ENCODE data around the gene GRK5.
A peak's percentile ranks its signal among the peaks of the same experiment; 100 is the strongest.
"Not testable (repeated sequence)": the region's sequence is repeated elsewhere in the genome, so short reads cannot be mapped to it uniquely, and the experiment has no call there.

GRK5 gene

DNA sequence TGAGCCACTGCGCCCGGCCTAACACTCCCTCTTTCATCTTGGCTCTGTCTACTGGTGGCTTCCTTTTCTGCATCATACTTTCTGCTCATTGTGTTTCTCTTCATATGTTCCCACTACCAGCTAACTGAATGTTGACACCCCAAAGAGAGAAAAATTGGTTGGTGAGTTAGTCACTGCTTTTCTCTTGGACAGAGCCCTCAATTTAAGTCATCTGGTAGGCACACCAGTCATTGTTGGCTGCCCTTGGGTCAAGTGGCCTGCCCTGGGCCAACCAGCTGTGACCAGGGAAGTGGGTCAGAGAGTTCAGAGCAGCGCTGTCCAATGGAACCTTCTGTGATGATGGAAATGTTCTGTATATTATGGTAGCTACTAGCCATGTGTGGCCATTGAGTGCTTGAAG is 52.0 kb downstream of the GRK5 start:
- intact Hi-C loops (cut with DNase I) = no loop called here

DNA sequence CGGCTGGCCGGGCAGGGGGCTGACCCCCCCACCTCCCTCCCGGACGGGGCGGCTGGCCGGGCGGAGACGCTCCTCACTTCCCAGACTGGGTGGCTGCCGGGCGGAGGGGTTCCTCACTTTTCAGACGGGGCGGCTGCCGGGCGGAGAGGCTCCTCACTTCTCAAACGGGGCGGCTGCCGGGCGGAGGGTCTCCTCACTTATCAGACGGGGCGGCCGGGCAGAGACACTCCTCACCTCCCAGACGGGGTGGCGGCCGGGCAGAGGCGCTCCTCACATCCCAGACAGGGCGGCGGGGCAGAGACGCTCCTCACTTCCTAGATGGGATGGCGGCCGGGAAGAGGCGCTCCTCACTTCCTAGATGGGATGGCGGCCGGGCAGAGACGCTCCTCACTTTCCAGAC is 53.6 kb downstream of the GRK5 start:
- DNase-seq; intact Hi-C loops (cut with DNase I): not testable (repeated sequence)

More for the DNA sequence above, 52.0 kb downstream of the GRK5 start:
- no peak for DNase-seq

DNA sequence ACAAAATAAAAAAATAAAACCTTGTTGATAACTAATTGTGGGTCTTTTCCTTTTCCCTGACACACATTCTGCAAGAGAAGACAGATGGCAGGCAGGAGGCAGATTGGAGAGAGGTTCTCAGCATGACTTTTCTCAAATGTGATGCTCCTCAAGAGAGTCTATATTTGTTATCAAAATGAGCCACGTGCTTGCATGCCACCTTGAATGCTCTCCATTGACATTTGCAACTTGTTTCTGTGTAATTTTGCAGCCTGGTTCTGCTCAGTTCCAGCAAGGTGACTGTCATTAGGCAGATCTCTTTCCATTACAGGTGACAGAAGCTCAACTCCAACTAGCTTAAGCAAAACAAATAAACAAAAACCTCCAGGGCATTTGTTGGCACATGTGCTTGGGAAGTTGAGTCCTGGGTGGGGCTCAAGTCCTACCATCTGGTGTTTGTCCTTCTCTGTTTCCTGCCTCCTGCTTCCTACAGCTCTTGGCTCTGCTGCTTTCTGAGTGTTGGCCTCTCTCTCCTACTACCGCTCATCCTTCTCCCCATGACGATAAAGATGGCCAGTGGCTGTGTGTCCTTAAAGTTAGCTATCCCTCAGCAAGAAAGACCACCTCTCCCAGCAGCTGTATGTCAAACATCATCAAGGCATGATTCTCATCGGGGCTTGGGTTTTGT is 56.7 kb downstream of the GRK5 start:
- no peak for DNase-seq
- intact Hi-C loops (cut with DNase I) = no loop called here

DNA sequence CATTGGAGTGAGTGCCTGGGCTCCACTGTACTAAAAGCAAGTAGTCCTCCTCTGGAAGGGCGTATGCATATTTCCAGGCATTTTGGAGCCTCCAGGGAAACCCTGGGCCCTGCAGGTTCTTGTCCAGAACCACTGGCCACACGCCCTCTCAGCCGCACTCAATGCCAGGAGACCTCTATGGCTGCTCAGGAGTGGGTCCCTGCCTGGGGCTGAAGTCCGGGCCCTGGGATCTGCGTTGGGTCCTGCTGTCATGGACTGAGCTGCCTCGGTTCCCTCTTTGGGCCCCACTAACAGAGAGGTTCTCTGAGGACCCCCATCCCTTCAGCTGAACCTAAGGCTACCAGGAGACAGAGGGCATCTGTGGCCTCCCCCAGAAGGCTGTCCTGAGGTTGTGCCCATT is 58.3 kb downstream of the GRK5 start:
- no peak for DNase-seq
- intact Hi-C loops (cut with DNase I) = no loop called here

DNA sequence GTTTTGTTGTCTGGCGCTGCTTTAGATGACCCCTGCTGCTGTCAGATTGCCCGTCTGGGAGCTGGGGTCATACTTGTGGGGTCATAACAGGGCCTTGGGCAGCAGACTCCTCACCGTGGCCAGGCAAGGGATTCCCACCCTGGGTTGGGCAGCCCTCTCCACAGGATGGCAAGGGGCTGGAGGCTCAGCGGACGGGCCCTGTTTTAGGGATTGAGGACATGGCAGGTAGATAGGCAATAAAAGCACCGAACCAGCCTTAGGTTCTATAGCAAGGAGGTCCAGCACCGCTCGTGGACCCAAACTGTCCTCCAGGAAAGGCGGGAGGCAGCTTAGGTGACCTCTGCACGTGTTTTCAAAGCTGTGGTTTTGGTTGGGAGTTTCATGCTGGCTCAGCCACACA is 60.0 kb downstream of the GRK5 start:
- no peak for DNase-seq
- intact Hi-C loops (cut with DNase I) = no loop called here

DNA sequence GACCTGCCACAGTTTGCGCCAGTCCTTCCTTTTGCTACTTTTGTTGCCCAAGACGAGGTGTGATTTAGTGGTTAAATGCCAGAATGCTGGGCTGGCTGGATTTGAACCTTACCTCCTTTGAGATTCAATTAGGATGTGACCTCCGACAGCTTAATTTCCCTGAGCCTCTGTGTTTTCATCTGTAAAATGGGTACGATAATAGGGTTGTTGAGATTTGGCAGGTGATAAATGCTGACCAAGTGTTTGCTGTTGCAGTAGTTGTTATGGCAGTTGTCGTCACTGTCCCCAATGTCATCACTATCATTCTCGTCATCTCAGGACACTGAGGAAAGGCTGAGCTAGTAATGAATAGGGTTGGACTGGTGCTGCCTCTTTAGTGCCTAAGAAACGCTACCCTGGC is 61.1 kb downstream of the GRK5 start:
- intact Hi-C loops (cut with DNase I) = no loop called here
- DNase-seq = no peak

DNA sequence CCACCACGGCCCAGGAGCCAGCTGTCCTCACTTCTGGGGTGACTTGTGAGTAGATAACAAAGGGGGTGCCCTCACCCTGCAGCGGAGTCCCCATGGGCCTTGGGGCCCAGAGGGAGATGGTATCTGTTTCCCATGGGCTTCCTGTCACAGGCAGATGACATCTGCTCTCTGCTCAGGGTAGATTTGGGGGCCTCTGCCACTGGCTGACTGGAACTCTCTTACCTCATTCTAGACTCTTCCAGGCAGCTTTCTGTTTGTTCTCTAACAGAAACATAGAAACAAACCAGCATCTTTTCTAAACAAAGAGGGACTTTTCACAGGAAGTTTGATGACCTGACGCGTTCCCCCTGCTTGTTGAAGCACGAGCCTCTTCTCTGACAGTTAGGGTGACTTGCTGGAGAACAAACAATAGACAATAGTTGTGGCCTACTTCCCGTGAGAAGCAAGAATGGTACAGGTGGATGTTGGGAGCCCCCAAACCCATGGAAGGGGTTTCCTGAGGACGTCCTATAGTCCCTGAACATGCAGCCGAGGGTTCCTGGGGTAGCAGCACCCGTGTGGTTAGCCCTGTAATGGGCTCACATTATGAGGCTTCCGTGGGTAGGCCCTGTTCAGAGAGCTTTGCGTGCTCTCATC is 61.6 kb downstream of the GRK5 start:
- intact Hi-C loops (cut with DNase I) = no loop called here
- no peak for DNase-seq

DNA sequence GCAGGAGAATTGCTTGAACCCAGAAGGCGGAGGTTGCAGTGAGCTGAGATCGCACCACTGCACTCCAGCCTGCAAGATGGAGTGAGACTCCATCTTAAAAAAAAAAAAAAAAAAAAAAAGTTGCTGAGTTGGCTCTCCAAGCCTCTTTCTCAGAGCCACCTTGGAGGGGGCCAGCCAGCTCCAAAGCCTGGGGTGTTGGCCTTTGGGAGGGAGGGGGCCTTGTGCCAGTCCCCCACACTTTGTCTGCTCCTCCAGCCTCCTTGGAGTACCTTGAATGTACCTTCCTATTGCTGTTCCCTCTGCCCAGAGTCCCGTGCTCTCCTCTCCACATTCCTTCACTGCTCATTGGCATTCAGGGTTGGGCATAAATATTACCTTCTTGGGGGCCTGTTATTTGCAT is 62.4 kb downstream of the GRK5 start:
- intact Hi-C loops (cut with DNase I) = no loop called here
- DNase-seq = no peak

DNA sequence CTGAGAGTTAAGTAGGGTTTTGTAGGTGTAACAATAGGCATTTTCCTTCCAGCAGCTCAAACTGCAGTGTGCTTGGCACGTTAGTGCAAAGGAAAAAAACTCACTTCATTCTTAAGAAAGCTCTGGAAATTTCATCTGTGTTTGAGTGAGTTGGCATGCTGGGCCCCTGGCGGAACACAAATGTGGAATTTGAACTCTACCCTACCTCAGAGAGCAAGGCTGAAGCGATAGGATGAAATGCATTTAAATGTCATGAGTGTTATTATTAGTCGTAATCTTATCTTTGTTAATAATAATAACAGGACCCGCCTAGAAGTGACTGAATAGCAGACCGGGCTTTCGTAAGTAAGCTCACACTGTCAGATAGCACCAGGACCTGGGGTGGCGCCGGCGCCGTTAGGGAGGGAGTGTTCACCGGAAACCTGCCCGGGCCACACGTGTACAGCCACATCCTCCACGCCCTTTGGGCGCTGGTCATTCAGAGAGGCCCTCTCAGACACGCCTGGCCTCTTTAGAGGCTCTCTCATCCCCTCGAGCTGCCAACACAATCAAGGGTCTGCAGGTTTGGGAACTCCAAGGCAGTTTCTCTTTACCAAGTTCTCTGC is 63.5 kb downstream of the GRK5 start:
- DNase-seq = no peak
- intact Hi-C loops (cut with DNase I) = no loop called here

DNA sequence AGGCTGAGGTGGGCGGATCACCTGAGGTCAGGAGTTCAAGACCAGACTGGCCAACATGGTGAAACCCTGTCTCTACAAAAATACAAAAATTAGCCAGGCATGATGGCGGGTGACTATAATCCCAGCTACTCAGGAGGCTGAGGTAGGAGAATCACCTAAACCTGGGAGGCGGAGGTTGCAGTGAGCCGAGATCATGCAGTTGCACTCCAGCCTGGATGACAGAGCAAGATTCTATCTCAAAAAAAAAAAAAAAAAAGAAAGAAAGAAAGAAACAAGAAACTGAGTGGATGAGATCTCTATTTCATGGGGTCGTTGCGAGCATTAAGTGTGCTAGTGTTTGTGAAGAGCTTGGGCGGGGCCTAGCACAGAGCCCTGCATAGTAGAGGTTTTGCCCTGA is 65.0 kb downstream of the GRK5 start:
- DNase-seq; intact Hi-C loops (cut with DNase I): not testable (repeated sequence)

DNA sequence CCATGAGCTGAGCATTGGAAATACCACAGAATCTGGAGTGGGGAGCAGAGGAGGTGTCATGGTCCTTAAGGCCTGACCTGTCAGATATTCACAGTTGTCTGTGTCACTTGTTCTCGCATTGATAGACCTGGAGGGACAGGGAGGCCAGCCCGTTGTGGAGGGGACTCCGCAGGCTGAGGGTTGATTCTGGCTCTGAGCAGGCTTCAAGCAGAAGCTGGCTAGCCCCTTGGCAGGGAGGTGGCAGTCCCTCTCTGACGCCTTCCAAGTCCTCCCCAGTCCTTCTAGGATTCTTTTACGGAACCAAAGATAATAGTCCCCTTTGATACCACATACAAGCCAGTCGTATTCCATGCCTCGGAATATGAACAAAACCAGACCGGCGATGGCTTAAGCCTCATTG is 65.4 kb downstream of the GRK5 start:
- no peak for DNase-seq
- intact Hi-C loops (cut with DNase I) = no loop called here

DNA sequence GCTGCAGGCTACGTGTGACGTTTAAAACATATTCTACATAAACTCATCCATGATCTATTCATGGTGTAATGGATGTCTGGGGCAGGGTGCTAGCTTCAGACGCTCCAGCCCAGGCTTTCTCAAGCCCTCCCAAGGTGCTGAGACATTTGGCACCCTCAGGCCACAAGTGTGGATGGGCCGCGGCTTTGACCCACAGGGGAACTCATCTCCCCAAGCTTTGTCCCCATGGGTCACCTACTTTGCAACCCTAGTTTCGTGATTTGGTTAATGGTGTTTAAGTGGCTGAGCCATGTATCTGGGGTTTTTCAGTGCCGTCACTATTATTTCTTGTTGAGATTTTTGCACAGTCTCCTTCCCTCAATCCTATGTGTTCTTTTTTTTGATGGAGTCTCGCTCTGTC is 66.0 kb downstream of the GRK5 start:
- intact Hi-C loops (cut with DNase I) = no loop called here
- DNase-seq = no peak

DNA sequence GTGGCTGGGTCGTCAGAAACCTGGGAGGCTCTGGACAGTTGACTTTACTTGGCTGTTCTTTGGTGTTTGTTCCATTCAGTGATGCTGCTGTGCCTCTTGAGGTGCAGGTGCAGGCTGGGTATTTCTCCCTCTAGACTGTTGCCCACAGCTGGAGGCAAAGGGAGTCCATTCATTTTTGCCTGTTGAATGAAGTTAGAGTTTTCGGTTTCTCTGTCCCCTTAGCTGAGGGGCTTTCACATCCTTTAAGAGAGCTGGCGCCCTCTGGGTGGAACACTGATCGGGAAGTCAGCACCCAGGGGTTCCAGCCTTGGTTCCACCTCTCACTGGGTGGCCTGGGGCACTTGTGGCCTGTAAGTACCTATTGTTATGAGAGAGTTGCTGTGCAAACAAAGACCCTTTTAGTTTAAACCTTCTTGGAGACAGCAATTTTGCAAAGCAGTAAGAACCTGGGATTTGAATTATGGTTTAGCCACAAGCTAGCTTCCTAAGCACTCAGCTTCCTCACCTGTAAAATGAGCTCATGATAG is 67.2 kb downstream of the GRK5 start:
- no peak for DNase-seq
- intact Hi-C loops (cut with DNase I) = no loop called here

DNA sequence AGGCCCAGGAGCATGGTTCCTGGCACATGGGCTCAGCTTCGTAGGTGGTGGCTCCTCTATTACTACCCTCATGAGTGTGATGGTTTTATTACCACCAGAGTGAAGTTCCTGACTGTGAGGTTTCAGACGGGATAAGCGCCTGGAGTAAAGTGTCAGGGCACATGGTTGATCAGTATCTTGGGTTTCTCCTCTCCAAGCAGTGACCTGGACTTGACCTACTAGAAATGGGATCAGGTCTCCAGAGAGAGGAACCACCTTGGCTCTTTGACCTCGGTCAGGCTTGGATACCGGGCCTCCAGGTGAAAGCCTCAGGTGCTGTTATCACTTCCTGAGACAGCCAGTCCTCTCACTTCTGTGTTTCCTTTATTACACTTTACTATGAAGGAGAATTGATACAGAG is 67.7 kb downstream of the GRK5 start:
- intact Hi-C loops (cut with DNase I) = no loop called here
- DNase-seq = no peak

DNA sequence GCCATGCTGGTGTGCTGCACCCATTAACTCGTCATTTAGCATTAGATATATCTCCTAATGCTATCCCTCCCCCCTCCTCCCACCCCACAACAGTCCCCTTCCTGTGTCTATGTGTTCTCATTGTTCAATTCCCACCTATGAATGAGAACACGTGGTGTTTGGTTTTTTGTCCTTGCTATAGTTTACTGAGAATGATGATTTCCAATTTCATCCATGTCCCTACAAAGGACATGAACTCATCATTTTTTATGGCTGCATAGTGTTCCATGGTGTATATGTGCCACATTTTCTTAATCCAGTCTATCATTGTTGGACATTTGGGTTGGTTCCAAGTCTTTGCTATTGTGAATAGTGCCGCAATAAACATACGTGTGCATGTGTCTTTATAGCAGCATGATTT is 68.8 kb downstream of the GRK5 start:
- intact Hi-C loops (cut with DNase I); DNase-seq: not testable (repeated sequence)

DNA sequence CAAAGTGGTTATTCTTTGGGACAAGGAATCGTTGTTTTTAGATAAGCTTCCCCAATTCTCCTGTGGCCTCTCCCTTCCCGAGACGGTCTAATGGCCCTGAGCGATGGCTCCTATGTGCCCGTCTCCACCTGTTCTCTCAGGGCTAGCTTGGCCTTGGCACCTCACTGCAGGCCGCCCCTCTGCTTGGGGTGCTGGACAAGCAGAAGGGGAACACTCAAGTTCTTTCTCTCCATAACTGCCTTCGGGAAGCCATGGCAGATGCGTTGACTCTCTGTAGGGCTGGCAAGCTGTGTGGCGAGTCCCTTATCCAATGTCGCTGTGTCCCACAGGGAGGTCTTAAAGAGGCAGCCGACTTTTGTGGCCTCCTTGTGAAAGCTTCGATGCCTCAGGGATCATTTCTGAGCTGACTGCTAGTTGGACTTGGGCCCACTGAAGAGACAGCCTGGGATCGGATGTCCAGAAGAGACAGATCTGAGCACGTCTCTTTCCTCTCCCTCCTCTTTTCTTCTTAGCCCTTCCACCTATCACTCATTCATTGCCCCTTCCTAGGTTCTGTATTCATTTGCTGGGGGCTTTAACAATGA is 70.8 kb downstream of the GRK5 start:
- intact Hi-C loops (cut with DNase I) = no loop called here

DNA sequence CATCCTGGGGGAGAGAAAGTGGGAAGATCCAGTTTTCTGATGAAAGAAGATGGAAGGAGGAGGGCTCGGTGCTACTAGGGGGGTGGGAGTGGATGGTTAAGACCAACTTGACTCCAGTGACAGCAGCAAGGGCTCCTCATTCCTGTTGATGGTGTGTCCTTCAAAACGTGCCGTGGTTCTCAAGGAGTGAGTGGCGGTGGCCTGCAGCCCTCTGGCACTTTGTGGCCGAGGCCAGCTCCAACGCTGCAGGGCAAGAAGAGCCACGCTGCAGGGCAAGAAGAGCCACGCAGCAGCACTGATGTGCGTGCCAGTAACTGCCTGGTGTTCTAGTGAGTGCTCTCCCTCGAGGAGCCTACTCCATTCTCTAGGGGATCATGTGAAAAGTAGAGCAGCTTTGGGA is 72.1 kb downstream of the GRK5 start:
- intact Hi-C loops (cut with DNase I) = no loop called here
- DNase-seq = no peak

More for the DNA sequence above, 70.8 kb downstream of the GRK5 start:
- no peak for DNase-seq

DNA sequence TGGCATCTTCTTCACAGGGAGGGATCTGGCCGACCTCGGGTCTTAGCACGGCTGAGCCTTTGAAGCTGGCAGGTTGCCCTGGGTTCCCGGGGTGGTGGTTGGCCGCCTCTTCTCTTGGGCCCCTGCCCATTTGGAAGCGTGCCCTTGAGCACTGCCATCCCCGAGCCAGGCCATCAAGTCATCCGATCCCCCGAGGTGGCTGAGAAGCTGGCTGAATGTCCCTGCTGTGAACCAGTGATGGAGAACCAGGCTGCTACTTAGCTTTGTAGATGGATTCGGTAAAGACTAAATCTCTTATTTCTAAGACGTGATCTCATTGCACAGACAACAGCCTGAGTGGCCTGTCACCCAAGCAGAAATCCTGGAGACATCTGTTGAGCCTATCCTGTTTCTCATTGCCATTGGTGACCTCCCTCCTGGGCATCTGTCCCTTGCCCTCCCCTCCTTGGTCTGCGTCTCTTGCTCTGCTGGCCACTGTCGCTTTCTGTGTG is 74.3 kb downstream of the GRK5 start:
- intact Hi-C loops (cut with DNase I) = no loop called here
- peak; percentile 42 to 91 (median 78) for DNase-seq

DNA sequence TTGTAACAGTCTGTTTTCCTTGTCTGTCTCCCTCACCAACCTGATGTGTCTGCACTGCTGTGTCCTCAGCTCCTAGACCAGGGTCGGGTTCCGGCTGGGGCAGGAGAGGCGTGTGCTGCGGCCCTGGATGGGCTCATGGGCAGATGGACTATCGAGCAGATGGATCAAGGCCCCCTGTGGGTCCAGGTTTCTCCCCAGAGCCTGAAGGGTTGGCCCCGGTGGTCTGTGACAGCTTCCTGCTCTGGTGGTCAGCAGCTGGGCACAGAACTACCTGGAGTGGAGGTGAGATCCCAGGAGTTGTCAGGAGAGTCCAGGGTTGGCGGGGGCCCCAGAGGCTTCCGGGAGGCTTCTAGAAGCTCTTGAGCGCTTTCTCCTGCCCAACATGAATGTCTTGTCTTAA is 75.1 kb downstream of the GRK5 start:
- no peak for DNase-seq
- intact Hi-C loops (cut with DNase I) = no loop called here

DNA sequence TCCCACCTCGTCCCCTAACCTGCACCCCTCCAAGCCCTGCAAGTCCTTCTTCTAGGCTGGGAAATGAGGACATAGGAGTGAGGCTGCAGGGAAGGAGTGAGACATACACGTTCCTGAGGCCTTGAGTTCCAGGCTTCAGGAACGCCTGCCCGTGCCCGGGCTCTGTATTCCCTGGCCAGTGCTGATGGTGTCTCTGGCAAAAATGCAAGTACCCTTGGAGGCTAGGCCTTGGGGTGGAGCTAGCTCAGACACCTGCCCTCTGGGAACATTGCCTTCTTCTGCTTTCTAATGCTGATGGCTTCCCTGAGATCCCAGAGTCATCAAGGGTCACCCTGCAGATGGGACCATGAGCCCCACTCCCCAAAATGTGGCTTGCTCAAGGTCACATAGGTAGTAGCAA is 76.0 kb downstream of the GRK5 start:
- intact Hi-C loops (cut with DNase I) = no loop called here

More for the DNA sequence above, 76.0 kb downstream of the GRK5 start:
- DNase-seq = no peak
